Body of pancreas (tissue), 4 donors: ENCODE data around the gene ID4. TPM values are rescaled to one million over a fixed set of nuclear protein-coding genes. Genes with fewer than 3 reads are reported as not detected.

Experiments
- ATAC-seq: fragments of 150-250 bp; one replicate; pipeline ENCODE4 v1.9.1; 2016
- DNase-seq, 4 donors: peaks; one replicate each; pipeline ENCODE4 v3.0.0-alpha.2; 2019
- H3K27ac ChIP-seq, 4 donors: fragments of 200-600 bp; sonication (generic); 1 replicate in 3 of 4; 2 replicates in 1 of 4; pipeline versions ENCODE4 v1.5.1 to v1.6.1; 2016 to 2019; ENCODE audit warnings: mild to moderate bottlenecking in 1 of 4, mixed read lengths in 1 of 4, moderate library complexity in 1 of 4
- H3K27me3 ChIP-seq, 2 donors: fragments of 200-600 bp; sonication (generic); one replicate each; pipeline ENCODE4 v1.6.0; 2016; ENCODE audit warnings: mild to moderate bottlenecking in 1 of 2
- H3K36me3 ChIP-seq, 2 donors: fragments of 200-600 bp; sonication (generic); replicated peaks in 1 of 2; 2 replicates each; pipeline ENCODE4 v1.5.1; 2016; ENCODE audit warnings: low read depth in 2 of 2; ENCODE audit not compliant: insufficient read depth in 1 of 2
- H3K4me1 ChIP-seq: fragments of 200-600 bp; sonication (generic); one replicate; pipeline ENCODE4 v1.6.0; 2016
- H3K4me3 ChIP-seq, 2 donors: fragments of 200-600 bp; sonication (generic); 1 replicate in 1 of 2; 2 replicates in 1 of 2; pipeline ENCODE4 v1.5.1; 2016 to 2019
- H3K9me3 ChIP-seq, 3 donors: fragments of 200-600 bp; sonication (generic); 1 replicate in 2 of 3; 2 replicates in 1 of 3; pipeline ENCODE4 v1.5.1; 2016
- CTCF ChIP-seq, 7 experiments: fragments of 450-650 bp in 4 of 7; fragments of 200-600 bp in 3 of 7; sonication (generic) in 3 of 7; IDR thresholded peaks; one replicate each; pipeline ENCODE4 v1.5.1; 2016 to 2019; ENCODE audit warnings: antibody characterized with exemption in 7 of 7
- POLR2A ChIP-seq, 3 donors: fragments of 450-650 bp; IDR thresholded peaks; one replicate each; pipeline ENCODE4 v1.6.1; 2016; ENCODE audit warnings: antibody characterized with exemption in 3 of 3, mild to moderate bottlenecking in 2 of 3
- WGBS, 2 donors: methylation state at CpG; one replicate each; pipeline ENCODE4 v1.1.5; 2017; 5-methylcytosine and 5-hydroxymethylcytosine counted together
- intact Hi-C: fragments of 100-400 bp; cut with DNase I; formaldehyde crosslinking; loops from one replicate; pipeline ENCODE4 v1.15.1; 2023
- total RNA-seq, 2 donors: library from RNA; depleted of rRNA; stranded (reverse); fragments of >200 nt; gene quantifications; one replicate each; pipeline ENCODE4 v1.1.0, GENCODE V29; 2016

The ID4 gene
- total RNA-seq, 2 donors from 2014 or later = 53.7 to 72.5 TPM

- intact Hi-C loops = no loop called here
- H3K27me3 ChIP-seq = no peaks in the 10 kb centered on the region
- H3K4me1 ChIP-seq = no peaks in the 10 kb centered on the region
- no peaks in the 10 kb centered on the region for H3K9me3 ChIP-seq
- no peak overlapping the region for H3K27ac ChIP-seq
- no peak overlapping the region for H3K4me3 ChIP-seq
- WGBS, 2 donors = 73 to 86% methylated on average over 1 of the region's 1 CpG
- no peaks in the 10 kb centered on the region for H3K36me3 ChIP-seq
- ATAC-seq (no peak), DNase-seq (no peak)
- no peak for TF ChIP-seq CTCF (IDR thresholded peaks at IDR 0.05)
- TF ChIP-seq POLR2A (IDR thresholded peaks at IDR 0.05) = no peak
Measured at GRCh38 chr6:19827903-19828302, 9.3 kb upstream of the ID4 start.

DNA sequence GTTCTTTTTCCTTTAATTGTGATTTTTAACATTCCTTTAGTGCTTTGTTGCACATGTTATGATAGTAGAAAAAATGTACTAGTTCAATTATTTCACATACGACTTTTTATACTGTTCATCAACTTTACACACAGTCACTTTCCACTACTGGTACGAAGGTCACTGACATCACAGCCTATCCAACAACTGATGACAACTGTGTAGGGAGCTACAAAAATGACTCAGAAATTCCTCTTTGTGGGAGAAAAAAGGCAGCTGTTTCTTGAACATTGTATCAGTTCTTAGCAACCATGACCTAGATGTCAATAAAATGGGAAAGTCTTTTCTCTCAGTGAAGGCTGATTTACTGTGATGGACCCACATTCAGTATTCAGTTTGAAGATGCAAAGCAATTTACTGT, 7.0 kb upstream of the ID4 start:
- no peaks in the 10 kb centered on the region for H3K4me1 ChIP-seq
- no peak for DNase-seq
- no peaks in the 10 kb centered on the region for H3K27me3 ChIP-seq
- 54 to 57% methylated on average over 2 of the region's 2 CpGs for WGBS, 2 donors
- H3K4me3 ChIP-seq = no peak overlapping the region
- no peaks in the 10 kb centered on the region for H3K36me3 ChIP-seq
- ATAC-seq = no peak
- H3K27ac ChIP-seq = no peak overlapping the region
- no peaks in the 10 kb centered on the region for H3K9me3 ChIP-seq
- intact Hi-C loops = no loop called here
- TF ChIP-seq CTCF (IDR thresholded peaks at IDR 0.05) (no peak), POLR2A (IDR thresholded peaks at IDR 0.05) (no peak)

GRCh38 chr6:19831358-19831757, 5.8 kb upstream of the ID4 start:
- ATAC-seq = peak; percentile 27
- Histone ChIP-seq H3K27me3 (no peaks in the 10 kb centered on the region), H3K4me3 (no peak overlapping the region), H3K9me3 (no peaks in the 10 kb centered on the region), H3K4me1 (no peaks in the 10 kb centered on the region), H3K36me3 (no peaks in the 10 kb centered on the region), H3K27ac (peak overlapping the region in 2 of 4 donors; percentile 18 to 47)
- TF ChIP-seq CTCF (IDR thresholded peaks at IDR 0.05) (no peak), POLR2A (IDR thresholded peaks at IDR 0.05) (no peak)
- 26 to 29% methylated on average over 1 of the region's 1 CpG for WGBS, 2 donors
- intact Hi-C loops = no loop called here
- DNase-seq = no peak

DNA sequence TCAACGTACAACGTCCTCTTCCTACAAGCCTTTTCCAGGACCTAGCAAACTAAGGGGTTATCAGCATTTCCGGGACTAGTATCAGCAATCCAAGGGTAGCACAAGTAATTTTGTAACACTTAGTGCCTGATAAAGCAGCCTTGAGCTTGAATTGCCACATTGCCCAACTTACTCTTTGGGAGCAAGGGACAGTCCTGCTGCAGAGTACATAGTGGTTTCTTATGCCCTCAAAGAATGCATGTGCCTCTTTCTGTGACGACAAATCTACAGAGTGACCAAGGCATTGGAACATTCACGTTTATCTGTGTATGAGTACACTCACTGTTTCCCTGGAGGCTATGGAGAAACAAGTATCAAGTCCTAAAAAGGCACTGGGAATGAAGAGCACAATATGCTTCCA, 3.2 kb upstream of the ID4 start:
- WGBS, 2 donors = 23 to 26% methylated on average over 5 of the region's 5 CpGs
- ATAC-seq (no peak), DNase-seq (peak in 1 of 4 donors; percentile 36)
- peaks cover 5% of the 10 kb centered on the region for H3K4me1 ChIP-seq
- intact Hi-C loops = no loop called here
- no peaks in the 10 kb centered on the region for H3K9me3 ChIP-seq
- no peaks in the 10 kb centered on the region for H3K27me3 ChIP-seq
- no peak for TF ChIP-seq CTCF (IDR thresholded peaks at IDR 0.05)
- TF ChIP-seq POLR2A (IDR thresholded peaks at IDR 0.05) = no peak
- peak overlapping the region in 1 of 4 donors; percentile 26 for H3K27ac ChIP-seq
- H3K4me3 ChIP-seq = no peak overlapping the region
- H3K36me3 ChIP-seq = no peaks in the 10 kb centered on the region

DNA sequence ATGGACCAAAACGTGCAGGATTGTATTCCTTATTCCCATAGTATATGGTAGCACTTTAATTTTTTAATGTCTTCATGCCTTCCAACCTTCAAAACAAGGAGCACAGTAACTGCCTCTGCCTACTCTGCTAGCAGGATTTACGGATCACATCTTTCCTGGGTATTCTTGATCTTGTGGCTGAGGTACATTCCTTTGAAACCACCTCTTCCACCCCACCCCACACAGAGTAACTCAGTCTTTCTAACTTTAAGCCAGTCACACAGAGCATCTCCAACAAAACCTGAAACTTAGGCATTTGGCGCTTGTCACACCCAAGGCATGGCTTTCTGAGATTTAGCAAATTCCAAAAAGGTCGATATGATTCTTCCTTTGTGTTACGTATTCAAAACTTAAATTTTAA, 2.3 kb upstream of the ID4 start:
- Histone ChIP-seq H3K27me3 (no peaks in the 10 kb centered on the region), H3K9me3 (no peaks in the 10 kb centered on the region), H3K4me3 (no peak overlapping the region), H3K36me3 (no peaks in the 10 kb centered on the region), H3K4me1 (peaks cover 10% of the 10 kb centered on the region), H3K27ac (peak overlapping the region in 1 of 4 donors; percentile 43)
- DNase-seq (no peak), ATAC-seq (no peak)
- TF ChIP-seq CTCF (IDR thresholded peaks at IDR 0.05) (no peak), POLR2A (IDR thresholded peaks at IDR 0.05) (no peak)
- WGBS, 2 donors = 60 to 70% methylated on average over 5 of the region's 5 CpGs
- intact Hi-C loops = no loop called here
